Right atrium auricular region (tissue), 2 donors: Measurements from ENCODE around the gene BCKDHA. TPM values are rescaled to one million over a fixed set of nuclear protein-coding genes. Genes with fewer than 3 reads are reported as not detected.
"Not testable (repeated sequence)": the region's sequence is repeated elsewhere in the genome, so short reads cannot be mapped to it uniquely, and the experiment has no call there.

Experiments used
- DNase-seq: peaks from one replicate; pipeline ENCODE4 v3.0.0-alpha.2; 2019; ENCODE audit warnings: low spot score
- H3K27ac ChIP-seq, 2 donors: fragments of 200-600 bp; sonication (generic); 1 replicate in 1 of 2; 2 replicates in 1 of 2; pipeline ENCODE4 v1.5.1; 2016 to 2019
- H3K27me3 ChIP-seq, 2 donors: fragments of 200-600 bp; sonication (generic); one replicate each; pipeline versions ENCODE4 v1.5.1 to v1.6.0; 2017 to 2019
- H3K36me3 ChIP-seq: fragments of 200-600 bp; sonication (generic); one replicate; pipeline ENCODE4 v1.5.1; 2016
- H3K4me1 ChIP-seq, 2 donors: fragments of 200-600 bp; sonication (generic); one replicate each; pipeline versions ENCODE4 v1.5.1 to v1.6.0; 2017 to 2019
- H3K4me3 ChIP-seq, 2 donors: fragments of 200-600 bp; sonication (generic); 1 replicate in 1 of 2; 2 replicates in 1 of 2; pipeline ENCODE4 v1.5.1; 2017 to 2019; ENCODE audit warnings: mild to moderate bottlenecking in 1 of 2, moderate library complexity in 1 of 2
- H3K9me3 ChIP-seq, 2 donors: fragments of 200-600 bp; sonication (generic); one replicate each; pipeline ENCODE4 v1.5.1; 2019
- CTCF ChIP-seq, 2 donors: fragments of 200-600 bp; sonication (generic); IDR thresholded peaks; one replicate each; pipeline ENCODE4 v1.5.1; 2019; ENCODE audit warnings: antibody characterized with exemption in 2 of 2
- total RNA-seq, 2 donors: library from RNA; depleted of rRNA; stranded (reverse); fragments of >200 nt; gene quantifications; one replicate each; pipeline ENCODE4 v1.1.0, GENCODE V29; 2016

The BCKDHA gene
- total RNA-seq, 2 donors from 2014 or later = 65.2 to 77.6 TPM

GRCh38 chr19:41363753-41364523 is 33.7 kb upstream of the BCKDHA start, which contains the start of gene B9D2:
B9D2 (minus strand) TSS chr19:41364149; CDS start chr19:41363519, 630 bp downstream.
- H3K4me1 ChIP-seq = peaks cover 0 to 20% of the 10 kb centered on the region in 2 donors
- no peaks in the 10 kb centered on the region for H3K27me3 ChIP-seq
- H3K4me3 ChIP-seq = peak within 1 kb of the TSS; percentile 77 to 89
- H3K36me3 ChIP-seq = no peaks in the 10 kb centered on the region
- no peaks in the 10 kb centered on the region for H3K9me3 ChIP-seq
- peak; percentile 98 for DNase-seq
- TF ChIP-seq CTCF (IDR thresholded peaks at IDR 0.05) = no peak
- H3K27ac ChIP-seq = peak within 1 kb of the TSS; percentile 99

GRCh38 chr19:41364524-41365391 is 32.9 kb upstream of the BCKDHA start:
- Histone ChIP-seq H3K4me1 (peaks cover 0 to 20% of the 10 kb centered on the region in 2 donors), H3K27ac (peak overlapping the region; percentile 99), H3K27me3 (no peaks in the 10 kb centered on the region), H3K4me3 (peak overlapping the region; percentile 77 to 89), H3K36me3 (no peaks in the 10 kb centered on the region), H3K9me3 (no peaks in the 10 kb centered on the region)
- TF ChIP-seq CTCF (IDR thresholded peaks at IDR 0.05) = no peak
- DNase-seq = no peak

GRCh38 chr19:41366089-41366488 is 31.5 kb upstream of the BCKDHA start:
- H3K4me3 ChIP-seq = no peak overlapping the region
- TF ChIP-seq CTCF (IDR thresholded peaks at IDR 0.05) = no peak
- H3K4me1 ChIP-seq = peaks cover 0 to 20% of the 10 kb centered on the region in 2 donors
- no peaks in the 10 kb centered on the region for H3K36me3 ChIP-seq
- H3K27me3 ChIP-seq = no peaks in the 10 kb centered on the region
- DNase-seq = no peak
- H3K27ac ChIP-seq = no peak overlapping the region
- no peaks in the 10 kb centered on the region for H3K9me3 ChIP-seq

GRCh38 chr19:41367848-41368301 is 29.7 kb upstream of the BCKDHA start:
- H3K4me1 ChIP-seq = peaks cover 0 to 20% of the 10 kb centered on the region in 2 donors
- H3K9me3 ChIP-seq = no peaks in the 10 kb centered on the region
- no peak for DNase-seq
- H3K36me3 ChIP-seq = no peaks in the 10 kb centered on the region
- no peak for TF ChIP-seq CTCF (IDR thresholded peaks at IDR 0.05)
- no peak overlapping the region for H3K4me3 ChIP-seq
- H3K27me3 ChIP-seq = no peaks in the 10 kb centered on the region
- H3K27ac ChIP-seq = no peak overlapping the region

- Histone ChIP-seq H3K27me3 (no peaks in the 10 kb centered on the region), H3K4me3 (no peak overlapping the region), H3K27ac (no peak overlapping the region), H3K9me3 (no peaks in the 10 kb centered on the region), H3K36me3 (no peaks in the 10 kb centered on the region), H3K4me1 (peaks cover 0 to 22% of the 10 kb centered on the region in 2 donors)
- DNase-seq = no peak
- no peak for TF ChIP-seq CTCF (IDR thresholded peaks at IDR 0.05)
Measured at GRCh38 chr19:41369769-41370168, 27.8 kb upstream of the BCKDHA start.

- not testable (repeated sequence) for DNase-seq, H3K27ac ChIP-seq, H3K27me3 ChIP-seq, H3K4me3 ChIP-seq, H3K9me3 ChIP-seq, H3K36me3 ChIP-seq
- peaks cover 0 to 29% of the 10 kb centered on the region in 2 donors for H3K4me1 ChIP-seq
Measured at GRCh38 chr19:41371119-41371518, 26.5 kb upstream of the BCKDHA start.
